GM19238 (cell line): ENCODE measurements around the gene SUFU.

Experiments
- DNase-seq: peaks from one replicate; pipeline ENCODE4 v3.0.0; 2011; ENCODE audit warnings: low spot score; ENCODE audit not compliant: insufficient read length

The SUFU gene

GRCh38 chr10:102549549-102549948 lies 45.8 kb downstream of the SUFU start:
- DNase-seq = no peak

- DNase-seq = no peak
Observed at GRCh38 chr10:102550636-102551210, 47.0 kb downstream of the SUFU start.

- DNase-seq = no peak
Observed at GRCh38 chr10:102552533-102552932, 48.8 kb downstream of the SUFU start.

- DNase-seq = no peak
Observed at GRCh38 chr10:102553771-102554170, 50.0 kb downstream of the SUFU start.

GRCh38 chr10:102554531-102554930 lies 50.8 kb downstream of the SUFU start:
- no peak for DNase-seq

- no peak for DNase-seq
Observed at GRCh38 chr10:102555781-102556328, 52.1 kb downstream of the SUFU start.

- DNase-seq = no peak
Observed at GRCh38 chr10:102557569-102557968, 53.8 kb downstream of the SUFU start.

- DNase-seq = no peak
Observed at GRCh38 chr10:102559764-102560163, 56.0 kb downstream of the SUFU start.

GRCh38 chr10:102564209-102564834 lies 60.5 kb downstream of the SUFU start:
- no peak for DNase-seq

GRCh38 chr10:102565793-102566192 lies 62.0 kb downstream of the SUFU start:
- no peak for DNase-seq

GRCh38 chr10:102578782-102579181 lies 75.0 kb downstream of the SUFU start:
- no peak for DNase-seq

- no peak for DNase-seq
Observed at GRCh38 chr10:102579328-102579727, 75.6 kb downstream of the SUFU start.

GRCh38 chr10:102580230-102580629 lies 76.5 kb downstream of the SUFU start:
- no peak for DNase-seq

- DNase-seq = no peak
Observed at GRCh38 chr10:102581401-102581800, 77.6 kb downstream of the SUFU start.

GRCh38 chr10:102581981-102582580 lies 78.3 kb downstream of the SUFU start:
- DNase-seq = no peak

GRCh38 chr10:102583435-102584417 lies 80.0 kb downstream of the SUFU start:
- DNase-seq = peak; percentile 81

GRCh38 chr10:102585026-102585425 lies 81.3 kb downstream of the SUFU start:
- DNase-seq = no peak

GRCh38 chr10:102586858-102587257 lies 83.1 kb downstream of the SUFU start:
- DNase-seq = no peak

GRCh38 chr10:102588875-102589274 lies 85.1 kb downstream of the SUFU start:
- no peak for DNase-seq

GRCh38 chr10:102593074-102593803 lies 89.5 kb downstream of the SUFU start:
- no peak for DNase-seq

- no peak for DNase-seq
Observed at GRCh38 chr10:102593804-102594079, 90.0 kb downstream of the SUFU start.
